GM19023 (cell line): ENCODE measurements around the gene ABCA6.
"Not testable (repeated sequence)": the region's sequence is repeated elsewhere in the genome, so short reads cannot be mapped to it uniquely, and the experiment has no call there.

ENCODE experiments used
- ATAC-seq: cut with Tn5 transposase; IDR thresholded peaks from one replicate; pipeline ENCODE4 v1.9.1; 2021; ENCODE audit warnings: mild to moderate bottlenecking, moderate library complexity; ENCODE audit not compliant: unreplicated experiment

Gene ABCA6

GRCh38 chr17:69073392-69073791 is 68.3 kb downstream of the ABCA6 start:
- not testable (repeated sequence) for ATAC-seq

GRCh38 chr17:69072803-69073256 is 68.9 kb downstream of the ABCA6 start:
- ATAC-seq: not testable (repeated sequence)

DNA sequence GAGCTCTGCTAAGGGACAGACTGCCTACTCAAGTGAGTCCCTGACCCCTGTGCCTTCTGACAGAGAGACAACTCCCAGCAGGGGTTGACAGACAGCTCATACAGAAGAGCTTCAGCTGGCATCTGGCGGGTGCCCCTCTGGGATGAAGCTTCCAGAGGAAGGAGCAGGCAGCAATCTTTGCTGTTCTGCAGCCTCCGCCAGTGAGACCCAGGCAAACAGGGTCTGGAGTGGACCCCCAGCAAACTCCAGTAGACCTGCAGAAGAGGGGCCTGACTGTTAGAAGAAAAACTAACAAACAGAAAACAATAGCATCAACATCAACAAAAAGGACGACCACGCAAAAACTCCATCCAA is 70.5 kb downstream of the ABCA6 start:
- not testable (repeated sequence) for ATAC-seq

DNA sequence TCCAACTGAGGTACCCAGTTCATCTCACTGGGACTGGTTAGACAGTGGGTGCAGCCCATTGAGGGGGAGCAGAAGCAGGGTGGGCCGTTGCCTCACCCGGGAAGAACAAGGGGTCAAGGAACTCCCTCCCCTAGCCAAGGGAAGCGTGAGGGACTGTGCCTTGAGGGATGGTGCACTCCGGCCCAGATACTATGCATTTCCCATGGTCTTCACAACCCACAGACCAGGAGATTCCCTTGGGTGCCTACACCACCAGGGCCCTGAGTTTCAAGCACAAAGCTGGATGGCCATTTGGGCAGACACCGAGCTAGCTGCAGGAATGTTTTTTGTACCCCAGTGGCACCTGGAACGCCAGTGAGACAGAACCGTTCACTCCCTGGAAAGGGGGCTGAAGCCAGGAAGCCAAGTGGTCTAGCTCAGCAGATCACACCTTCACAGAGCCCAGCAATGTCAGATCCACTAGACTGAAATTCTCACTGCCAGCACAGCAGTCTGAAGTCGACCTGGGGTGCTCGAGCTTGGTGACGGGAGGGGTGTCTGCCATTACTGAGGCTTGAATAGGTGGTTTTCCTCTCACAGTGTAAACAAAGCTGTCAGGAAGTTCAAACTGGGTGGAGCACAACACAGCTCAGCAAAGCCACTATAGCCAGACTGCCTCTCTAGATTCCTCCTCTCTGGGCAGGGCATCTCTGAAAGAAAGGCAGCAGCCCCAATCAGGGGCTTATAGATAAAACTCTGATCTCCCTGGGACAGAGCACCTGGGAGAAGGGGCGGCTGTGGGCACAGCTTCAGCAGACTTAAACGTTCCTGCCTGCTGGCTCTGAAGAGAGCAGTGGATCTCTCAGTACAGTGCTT is 71.1 kb downstream of the ABCA6 start:
- not testable (repeated sequence) for ATAC-seq

DNA sequence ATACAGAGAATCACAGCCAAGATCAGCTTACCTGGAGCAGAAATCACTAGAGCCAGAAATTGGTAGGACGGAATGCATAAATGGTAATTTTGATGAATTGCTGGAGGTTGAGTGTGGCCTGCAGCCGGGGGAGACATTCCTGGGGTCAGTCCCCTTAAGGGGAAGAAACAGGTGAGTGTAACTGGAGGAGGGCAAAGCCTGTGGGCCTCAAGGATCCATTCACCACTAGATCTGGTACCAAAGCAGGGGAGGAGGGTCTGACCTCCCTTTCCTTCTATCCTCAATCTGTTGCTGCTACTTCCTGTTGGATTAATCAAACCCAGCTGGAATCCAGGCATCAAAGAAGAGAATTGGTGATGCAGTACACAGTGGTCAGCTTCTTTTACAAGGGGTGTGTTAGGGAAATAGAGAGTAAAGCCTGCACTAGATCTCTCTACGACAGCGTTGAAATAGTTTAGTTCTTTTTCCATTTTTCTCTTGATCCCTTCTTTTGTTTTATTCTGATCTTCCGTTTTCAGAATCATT is 72.4 kb downstream of the ABCA6 start:
- no peak for ATAC-seq

DNA sequence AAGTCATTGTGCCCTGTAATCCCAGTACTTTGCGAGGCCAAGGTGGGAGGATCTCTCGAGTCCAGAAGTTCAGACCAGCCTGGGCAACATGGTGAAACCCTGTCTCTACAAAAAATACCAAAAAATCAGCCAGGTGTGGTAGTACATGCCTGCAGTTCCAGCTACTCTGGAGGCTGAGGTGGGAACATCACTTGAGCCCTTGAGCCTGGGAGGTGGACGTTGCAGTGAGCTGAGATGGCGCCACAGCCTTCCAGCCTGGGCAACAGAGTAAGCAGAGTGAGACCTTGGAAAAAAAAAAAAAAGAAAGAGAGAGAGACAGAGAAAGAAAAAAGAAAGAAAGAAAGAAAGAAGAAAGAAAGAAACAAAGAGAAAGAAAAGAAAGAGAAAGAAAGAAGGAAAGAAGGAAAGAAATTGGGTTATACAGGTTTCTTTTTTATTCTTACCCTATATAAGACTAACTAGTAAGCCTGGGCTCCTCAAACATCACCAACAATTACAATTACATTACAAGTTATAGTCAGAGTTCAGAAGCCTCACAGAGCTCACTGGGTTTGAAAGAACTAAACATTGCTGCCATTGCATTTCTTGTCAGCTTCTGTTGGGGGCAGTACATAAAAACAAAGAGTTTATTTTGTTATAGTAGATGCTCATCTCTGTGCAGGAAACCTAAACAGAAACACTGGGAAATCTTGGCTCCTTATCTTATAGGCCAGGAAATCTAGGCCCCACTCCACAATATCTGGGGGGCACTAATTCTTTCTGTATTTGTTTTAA is 74.2 kb downstream of the ABCA6 start:
- no peak for ATAC-seq

DNA sequence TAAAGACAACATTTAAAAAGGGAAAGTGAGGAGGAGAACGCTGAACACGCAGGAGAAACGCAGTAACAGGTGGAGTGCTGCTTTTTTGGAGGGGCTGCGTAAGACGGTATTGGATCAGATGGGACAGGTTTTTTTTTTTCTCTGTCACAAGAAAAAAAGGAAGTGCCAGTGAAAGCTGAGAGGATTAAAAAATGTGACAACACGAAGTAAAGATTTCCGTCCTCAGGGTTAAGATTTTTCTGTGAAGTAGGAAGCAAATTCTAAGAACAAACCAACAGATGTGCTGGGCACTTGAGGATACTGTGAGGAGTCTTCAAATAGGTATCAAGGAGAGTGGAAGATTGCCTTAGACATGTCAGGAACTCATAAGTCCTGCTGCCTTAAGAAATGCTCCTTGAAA is 75.2 kb downstream of the ABCA6 start:
- ATAC-seq: no peak

DNA sequence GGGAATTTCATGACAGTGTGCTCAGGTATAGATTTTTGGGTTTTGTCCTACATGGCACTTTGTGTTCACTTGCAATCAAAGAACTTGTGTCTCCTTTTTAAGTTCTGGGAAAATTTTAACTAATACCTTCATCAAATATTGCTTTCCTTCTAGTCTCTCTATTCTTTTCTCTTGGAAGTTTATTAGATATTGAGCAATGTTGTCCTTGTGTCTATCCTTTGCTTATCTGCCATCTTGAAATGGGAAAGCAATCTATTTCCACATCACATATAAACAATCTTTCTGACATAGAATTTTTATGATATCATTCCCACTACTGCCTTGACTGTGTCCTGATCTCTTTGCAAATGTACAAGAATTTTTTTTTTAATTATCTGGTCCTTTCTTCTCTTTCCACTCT is 76.6 kb downstream of the ABCA6 start:
- ATAC-seq: no peak

DNA sequence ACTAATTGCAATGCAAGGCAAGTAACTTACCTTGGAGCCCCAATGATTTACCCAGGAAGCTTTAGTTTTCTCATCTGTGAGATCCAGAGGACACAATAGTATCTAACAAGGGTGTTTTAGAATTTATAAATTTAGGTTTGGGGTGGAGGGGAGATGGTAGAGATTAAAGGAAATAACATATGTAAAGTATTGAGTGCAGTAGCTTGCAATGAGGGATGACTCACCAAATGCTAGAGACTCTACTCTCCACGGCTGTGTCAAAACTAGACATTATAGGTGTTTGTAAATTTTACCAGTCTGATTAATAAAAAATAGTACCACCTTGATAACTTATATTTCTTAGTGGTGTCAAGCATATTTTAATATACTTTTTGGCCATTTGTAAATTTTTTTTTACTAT is 77.2 kb downstream of the ABCA6 start:
- no peak for ATAC-seq

DNA sequence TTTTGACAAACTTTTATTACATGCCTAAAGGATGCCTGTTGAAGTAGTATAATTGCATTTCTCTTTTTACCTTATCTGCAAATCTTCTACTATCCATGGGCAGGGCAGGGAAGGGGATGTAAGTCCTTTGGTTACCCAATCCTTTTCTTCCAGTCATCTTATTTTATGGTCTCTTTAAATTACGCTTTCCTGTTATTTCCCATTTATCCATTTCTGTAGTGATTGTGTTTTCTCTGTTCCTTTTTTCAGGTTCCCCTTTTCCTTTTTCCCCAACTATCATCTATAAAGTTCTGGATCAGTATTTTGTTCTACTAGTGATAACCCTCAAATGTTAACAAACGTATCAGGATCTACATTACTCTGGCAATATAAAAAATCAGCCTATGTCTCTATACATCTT is 77.7 kb downstream of the ABCA6 start:
- no peak for ATAC-seq

DNA sequence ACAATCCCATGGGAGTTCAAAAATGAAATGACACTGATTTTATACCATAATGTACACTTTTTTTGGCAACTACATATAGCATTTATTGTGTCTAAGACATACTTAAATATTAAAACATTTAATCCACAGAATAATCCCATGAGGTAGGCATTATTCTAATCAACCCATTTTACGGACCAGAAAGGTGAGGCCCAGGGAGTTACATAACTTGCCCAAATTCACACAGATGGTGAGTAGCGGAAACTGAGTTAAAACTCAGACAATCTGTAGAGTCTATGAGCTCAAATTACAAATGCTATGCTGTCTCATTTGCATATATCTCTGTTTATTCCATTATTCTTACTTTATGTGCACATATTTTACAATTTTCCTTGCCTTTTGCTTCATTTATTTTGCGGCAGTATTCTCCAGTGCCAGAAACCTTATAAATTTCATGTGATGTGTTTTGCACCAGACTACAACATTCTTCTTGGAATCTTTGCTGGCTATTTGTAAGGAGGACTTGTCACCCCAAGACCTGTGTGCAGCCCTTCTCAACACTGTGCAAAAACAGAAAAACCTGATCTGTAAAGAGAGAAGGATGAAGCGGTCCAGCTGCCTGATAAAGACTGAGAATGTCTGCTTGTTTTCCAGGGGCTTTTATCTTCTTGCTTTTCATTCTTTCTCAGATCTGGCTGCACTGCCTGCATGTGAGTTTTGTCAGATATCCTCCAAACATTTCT is 78.7 kb downstream of the ABCA6 start:
- no peak for ATAC-seq

DNA sequence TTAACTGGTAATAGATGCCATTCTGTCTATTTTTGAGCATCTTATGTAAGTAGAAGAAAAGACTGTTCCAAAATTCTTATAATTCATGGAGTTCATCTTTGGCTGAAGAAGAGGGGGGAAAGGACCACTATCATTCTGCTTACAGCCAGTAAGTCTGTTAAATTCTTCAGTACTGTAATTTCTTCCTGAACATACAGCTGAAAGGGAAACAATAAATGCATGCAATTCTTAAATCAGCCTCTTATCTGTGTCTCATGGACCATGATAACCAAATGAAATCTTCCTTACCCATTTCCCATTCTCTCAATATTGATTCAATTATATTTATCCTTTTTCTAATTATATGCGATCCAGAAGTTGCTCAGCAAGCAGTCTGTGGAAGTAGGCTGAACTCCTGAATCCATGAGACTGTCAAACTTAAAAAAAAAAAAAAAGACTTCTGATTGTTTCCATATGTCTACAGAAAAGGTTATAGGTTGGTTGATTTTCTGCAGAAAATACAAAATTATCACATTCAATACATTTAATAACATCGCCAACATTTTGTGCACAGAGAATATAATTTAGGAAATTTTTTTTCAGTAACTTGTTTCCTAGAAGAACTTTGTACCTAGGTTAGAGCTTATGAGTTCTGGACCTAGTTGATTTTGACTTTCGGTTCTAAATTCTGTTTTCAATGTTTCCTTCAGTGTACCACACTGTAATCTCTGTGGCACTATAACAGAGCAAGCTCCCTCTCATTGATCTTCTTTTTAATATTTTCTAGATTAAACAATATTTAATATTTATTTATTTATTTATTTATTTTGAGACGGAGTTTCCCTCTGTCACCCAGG is 79.8 kb downstream of the ABCA6 start:
- no peak for ATAC-seq

DNA sequence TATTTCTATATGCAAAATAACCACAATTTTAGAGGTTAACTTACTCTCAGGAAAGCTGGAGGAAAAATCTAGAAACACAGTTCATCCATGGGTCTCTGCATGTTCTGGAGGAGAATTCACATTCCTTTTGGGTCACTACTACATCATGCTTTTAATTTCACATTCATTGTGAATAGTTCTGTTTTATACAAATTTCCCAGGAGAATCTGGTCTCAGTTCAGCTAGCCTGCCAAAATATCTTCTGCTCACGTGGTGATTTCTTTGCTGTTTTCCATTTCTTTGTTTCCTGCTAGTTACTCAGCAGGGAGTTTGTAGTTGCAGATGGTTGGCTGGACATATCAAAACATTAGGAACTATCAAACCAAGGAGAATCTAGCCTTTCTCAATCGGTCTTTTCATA is 80.9 kb downstream of the ABCA6 start, which contains the start of gene ABCA9:
Gene ABCA9, minus strand, starts transcription at position 106 of the 400 bp plus-strand sequence. CDS start 9,801 bp downstream, outside the sequence.
- ATAC-seq: no peak

GRCh38 chr17:69059458-69060175 is 82.1 kb downstream of the ABCA6 start:
- ATAC-seq: no peak

GRCh38 chr17:69058165-69058564 is 83.5 kb downstream of the ABCA6 start:
- no peak for ATAC-seq

DNA sequence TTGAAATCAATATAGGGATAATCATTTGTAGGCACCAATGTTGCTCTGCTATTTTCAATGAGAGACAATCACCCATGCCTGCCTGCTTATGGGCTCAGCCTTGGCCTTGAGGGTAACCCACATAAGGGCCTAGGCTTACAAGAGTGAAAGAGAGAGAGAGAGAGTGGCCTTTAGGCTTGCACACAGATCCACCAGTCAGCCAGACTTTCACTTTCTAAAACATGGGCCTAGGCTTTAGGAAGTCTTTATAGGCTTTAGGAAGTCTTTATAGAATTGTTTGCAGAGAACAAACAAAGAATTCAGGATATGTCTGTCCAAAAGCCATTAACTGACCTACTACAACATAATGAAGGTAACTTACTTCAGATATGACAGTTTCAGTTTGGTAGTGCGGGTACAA is 84.4 kb downstream of the ABCA6 start:
- no peak for ATAC-seq

- no peak for ATAC-seq
These were observed 85.4 kb downstream of the ABCA6 start for GRCh38 chr17:69056179-69056823.

- ATAC-seq: no peak
These were observed 86.4 kb downstream of the ABCA6 start for GRCh38 chr17:69055334-69055733.
